DND-41 (cell line): ENCODE measurements around the gene TM2D1.

ENCODE experiments used
- ATAC-seq: fragments of 200-7000 bp; cut with Tn5 transposase; 3 replicates; pipeline ENCODE4 v1.9.1; 2021; ENCODE audit warnings: low read depth; ENCODE audit not compliant: insufficient read depth
- DNase-seq: peaks from one replicate; pipeline ENCODE4 v3.0.0-alpha.2; 2020
- H2AFZ ChIP-seq: 2 replicates; pipeline ENCODE4 v1.6.0; 2012; ENCODE audit warnings: low read depth, low read length
- H3K27ac ChIP-seq: 2 replicates; pipeline ENCODE4 v1.5.1; 2012; ENCODE audit warnings: low read length, inconsistent platforms
- H3K27me3 ChIP-seq: fragments of 200-600 bp; sonication (generic); 2 replicates; pipeline ENCODE4 v1.6.0; 2012; ENCODE audit warnings: low read length, mild to moderate bottlenecking, inconsistent platforms; ENCODE audit not compliant: insufficient read depth, poor library complexity
- H3K36me3 ChIP-seq: 2 replicates; pipeline ENCODE4 v1.5.1; 2012; ENCODE audit warnings: low read length, inconsistent platforms; ENCODE audit not compliant: insufficient read depth
- H3K4me1 ChIP-seq: 2 replicates; pipeline ENCODE4 v1.5.1; 2012; ENCODE audit warnings: mild to moderate bottlenecking, low read length; ENCODE audit not compliant: insufficient read depth
- H3K4me2 ChIP-seq: 2 replicates; pipeline ENCODE4 v1.6.0; 2012; ENCODE audit warnings: mild to moderate bottlenecking, moderate library complexity, low read length, inconsistent platforms; ENCODE audit not compliant: insufficient read depth
- H3K4me3 ChIP-seq, 2 experiments: fragments of 200-600 bp in 1 of 2; shearing (Covaris generic) in 1 of 2; 2 replicates each; pipeline ENCODE4 v1.5.1; 2012 to 2016; ENCODE audit warnings: inconsistent platforms in 2 of 2, low read length in 2 of 2, mild to moderate bottlenecking in 2 of 2, low read depth in 1 of 2, moderate library complexity in 1 of 2
- H3K79me2 ChIP-seq: 2 replicates; pipeline ENCODE4 v1.6.0; 2012; ENCODE audit warnings: low read length, inconsistent platforms; ENCODE audit not compliant: insufficient read depth
- H3K9ac ChIP-seq: 2 replicates; pipeline ENCODE4 v1.6.0; 2012; ENCODE audit warnings: low read depth, mild to moderate bottlenecking, inconsistent platforms, low read length, moderate library complexity
- H3K9me3 ChIP-seq: 2 replicates; pipeline ENCODE4 v1.5.1; 2012; ENCODE audit warnings: low read length, moderate library complexity, mild to moderate bottlenecking, inconsistent platforms; ENCODE audit not compliant: insufficient read depth, severe bottlenecking
- H4K20me1 ChIP-seq: 2 replicates; pipeline ENCODE4 v1.6.0; 2012; ENCODE audit warnings: low read length; ENCODE audit not compliant: insufficient read depth
- CTCF ChIP-seq: IDR thresholded peaks from 2 replicates; pipeline ENCODE4 v1.5.1; 2012; ENCODE audit warnings: borderline replicate concordance, low read length, moderate library complexity, mild to moderate bottlenecking; ENCODE audit not compliant: poor library complexity, severe bottlenecking; ENCODE audit errors: extremely low read depth
- EZH2 ChIP-seq: IDR thresholded peaks from 3 replicates; pipeline ENCODE4 v1.6.1; 2012; ENCODE audit warnings: borderline replicate concordance, low read depth, mild to moderate bottlenecking, moderate library complexity, low read length, inconsistent platforms; ENCODE audit not compliant: severe bottlenecking

Gene TM2D1

GRCh38 chr1:61640531-61641530 lies 84.1 kb downstream of the TM2D1 start:
- Histone ChIP-seq H3K79me2 (no peaks in the 10 kb centered on the region), H3K4me3 (no peak overlapping the region), H3K27me3 (no peaks in the 10 kb centered on the region), H3K36me3 (no peaks in the 10 kb centered on the region), H2AFZ (no peak overlapping the region), H3K9me3 (no peaks in the 10 kb centered on the region), H3K9ac (no peak overlapping the region), H3K4me2 (no peak overlapping the region), H4K20me1 (no peaks in the 10 kb centered on the region), H3K4me1 (no peaks in the 10 kb centered on the region), H3K27ac (no peak overlapping the region)
- no peak for DNase-seq
- no peak for ATAC-seq
- TF ChIP-seq EZH2, result no peak
- TF ChIP-seq CTCF, result no peak

- Histone ChIP-seq H3K4me3 (no peak overlapping the region), H3K4me2 (no peak overlapping the region), H3K27me3 (no peaks in the 10 kb centered on the region), H3K27ac (no peak overlapping the region), H2AFZ (no peak overlapping the region), H3K36me3 (no peaks in the 10 kb centered on the region), H3K4me1 (no peaks in the 10 kb centered on the region), H3K9me3 (no peaks in the 10 kb centered on the region), H4K20me1 (no peaks in the 10 kb centered on the region), H3K79me2 (no peaks in the 10 kb centered on the region), H3K9ac (no peak overlapping the region)
- DNase-seq (no peak), ATAC-seq (no peak)
- TF ChIP-seq EZH2 (no peak), CTCF (no peak)
Observed at GRCh38 chr1:61639608-61640336, 85.2 kb downstream of the TM2D1 start.

GRCh38 chr1:61638911-61639605 lies 85.9 kb downstream of the TM2D1 start:
- no peak overlapping the region for H3K4me2 ChIP-seq
- no peaks in the 10 kb centered on the region for H3K27me3 ChIP-seq
- TF ChIP-seq EZH2 (no peak), CTCF (no peak)
- DNase-seq (no peak), ATAC-seq (no peak)
- no peaks in the 10 kb centered on the region for H3K9me3 ChIP-seq
- no peaks in the 10 kb centered on the region for H3K36me3 ChIP-seq
- no peak overlapping the region for H3K4me3 ChIP-seq
- no peak overlapping the region for H2AFZ ChIP-seq
- no peak overlapping the region for H3K9ac ChIP-seq
- H4K20me1 ChIP-seq, result no peaks in the 10 kb centered on the region
- no peaks in the 10 kb centered on the region for H3K79me2 ChIP-seq
- H3K27ac ChIP-seq, result no peak overlapping the region
- H3K4me1 ChIP-seq, result no peaks in the 10 kb centered on the region
